NCI-H82 (cell line): ENCODE results near the gene ASB12.

Experiments used
- DNase-seq: peaks from one replicate; lab custom pipeline; 2025; lab: John Stamatoyannopoulos, UW

Gene ASB12, protein sequence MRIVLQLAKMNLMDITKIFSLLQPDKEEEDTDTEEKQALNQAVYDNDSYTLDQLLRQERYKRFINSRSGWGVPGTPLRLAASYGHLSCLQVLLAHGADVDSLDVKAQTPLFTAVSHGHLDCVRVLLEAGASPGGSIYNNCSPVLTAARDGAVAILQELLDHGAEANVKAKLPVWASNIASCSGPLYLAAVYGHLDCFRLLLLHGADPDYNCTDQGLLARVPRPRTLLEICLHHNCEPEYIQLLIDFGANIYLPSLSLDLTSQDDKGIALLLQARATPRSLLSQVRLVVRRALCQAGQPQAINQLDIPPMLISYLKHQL

GRCh38 chrX:64230123-64230970, at the start of gene ASB12:
Gene ASB12, minus strand, starts transcription at chrX:64230607. Its CDS starts 4,957 bp downstream, at chrX:64225650.
- peak; percentile 1 for DNase-seq

- DNase-seq: no peak
Measured at GRCh38 chrX:64265265-64265664, 34.9 kb upstream of the ASB12 start.

GRCh38 chrX:64229154-64229553, 1.3 kb downstream of the ASB12 start:
- DNase-seq: peak; percentile 8

DNA sequence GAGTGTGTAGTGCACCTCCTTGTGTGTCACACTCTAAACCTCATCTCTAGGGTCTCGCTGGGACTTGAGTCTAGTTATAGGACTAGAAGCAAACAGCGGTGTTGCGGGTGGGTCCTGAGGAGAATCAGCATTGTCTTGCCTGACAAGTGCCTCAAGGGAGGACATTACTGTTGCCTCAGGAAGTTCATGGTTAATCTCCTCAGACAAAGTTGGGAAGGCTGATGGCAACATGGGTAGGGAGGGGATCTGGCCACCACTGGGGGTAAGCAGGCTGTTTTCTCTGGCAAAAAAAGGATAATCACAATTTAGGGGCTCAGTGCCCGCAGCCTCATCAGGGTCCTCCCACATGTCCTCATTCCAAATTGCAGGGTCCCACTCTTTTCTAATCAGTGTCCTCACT, 12.4 kb downstream of the ASB12 start:
- no peak for DNase-seq

DNA sequence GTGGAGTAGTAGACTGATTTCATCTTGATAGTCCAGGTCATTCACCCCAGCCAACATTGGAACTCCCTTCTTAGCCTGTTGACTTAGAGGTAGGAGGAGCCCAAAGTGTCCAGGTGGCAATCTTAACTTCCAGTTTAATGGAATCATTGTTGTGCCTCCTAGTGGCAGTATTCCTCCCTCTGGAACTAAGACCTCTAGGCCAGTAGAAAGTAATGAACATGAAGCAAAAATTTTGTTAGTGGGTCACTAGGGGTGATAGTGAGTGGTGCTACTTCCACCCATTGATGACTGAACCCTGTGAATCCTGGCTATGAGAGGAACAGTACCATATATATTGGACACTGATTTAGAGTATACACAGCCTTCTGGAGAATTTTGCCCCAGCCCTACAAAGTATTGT, 16.4 kb downstream of the ASB12 start:
- DNase-seq: peak; percentile 21

DNA sequence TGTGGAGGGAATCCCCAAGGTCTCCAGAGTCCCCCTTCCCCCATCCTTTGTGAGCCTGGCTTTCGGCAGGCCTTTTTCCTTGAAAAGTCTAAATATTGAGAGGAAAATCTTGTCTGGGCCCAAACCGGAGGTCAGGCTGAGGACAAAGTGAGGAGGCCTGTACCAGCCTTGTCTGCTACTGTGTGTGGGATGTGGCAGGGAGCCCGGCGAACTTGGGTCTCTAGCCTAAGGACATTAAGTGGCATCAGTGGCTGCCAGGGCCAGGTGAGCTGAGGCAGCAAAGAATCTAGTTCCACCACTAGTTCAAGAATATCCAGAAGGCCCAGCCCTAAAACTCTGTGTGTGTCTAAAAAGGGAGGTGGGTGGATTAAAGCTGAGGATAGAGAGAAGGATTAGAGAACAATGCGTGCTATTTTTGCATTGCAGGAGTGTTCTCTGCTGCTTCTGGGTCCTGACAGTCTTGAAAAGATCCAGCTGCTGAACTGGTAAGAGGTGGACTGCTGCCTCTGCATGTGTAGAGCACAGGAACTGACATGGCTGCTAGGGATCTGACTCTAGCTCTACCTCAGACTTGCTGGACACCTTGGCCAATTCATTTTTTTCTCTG, 23.7 kb downstream of the ASB12 start:
- peak; percentile 60 for DNase-seq

DNA sequence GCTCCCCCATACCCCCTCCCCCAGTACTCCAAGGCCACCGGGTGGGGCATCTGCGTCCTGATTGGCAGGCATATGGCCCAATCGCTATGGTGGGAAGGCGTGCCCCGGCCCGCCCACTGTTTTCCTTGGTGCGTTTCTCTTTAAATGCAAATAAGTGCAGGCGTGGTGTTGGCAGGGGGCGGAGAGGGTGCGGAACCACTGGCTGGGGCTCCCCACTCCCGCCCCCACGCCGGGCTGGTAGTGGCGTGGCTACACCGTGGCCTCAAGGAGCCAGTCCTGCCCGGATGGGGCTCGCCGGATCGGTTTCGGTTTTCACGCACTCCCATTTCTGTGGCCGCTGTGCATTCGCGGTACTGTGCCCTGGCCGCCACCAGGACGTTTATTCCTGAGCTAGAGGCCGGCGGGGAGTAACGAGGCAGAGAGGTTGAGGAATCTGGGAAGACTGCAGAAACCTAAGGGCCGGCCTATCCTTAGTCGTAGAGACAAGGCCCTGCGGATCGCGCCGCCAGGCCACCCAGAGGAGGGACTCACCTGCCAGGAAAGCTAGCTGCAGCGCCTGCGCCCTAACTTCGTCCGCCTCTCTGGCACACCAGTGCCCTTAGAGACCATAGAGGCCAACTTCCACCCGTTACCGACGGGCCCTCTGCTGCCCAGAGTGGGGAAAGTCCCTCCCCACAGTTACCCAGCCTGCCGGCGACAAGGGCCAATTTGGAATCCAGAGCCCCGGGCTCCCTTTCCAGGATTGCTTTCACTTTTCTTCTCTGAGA, 24.5 kb downstream of the ASB12 start:
- peak; percentile 97 for DNase-seq

- DNase-seq: no peak
Measured at GRCh38 chrX:64205441-64205734, 25.0 kb downstream of the ASB12 start, which contains the start of gene AMER1. Gene AMER1, minus strand, starts transcription at chrX:64205708. Its CDS starts 12,422 bp downstream, at chrX:64193286.

DNA sequence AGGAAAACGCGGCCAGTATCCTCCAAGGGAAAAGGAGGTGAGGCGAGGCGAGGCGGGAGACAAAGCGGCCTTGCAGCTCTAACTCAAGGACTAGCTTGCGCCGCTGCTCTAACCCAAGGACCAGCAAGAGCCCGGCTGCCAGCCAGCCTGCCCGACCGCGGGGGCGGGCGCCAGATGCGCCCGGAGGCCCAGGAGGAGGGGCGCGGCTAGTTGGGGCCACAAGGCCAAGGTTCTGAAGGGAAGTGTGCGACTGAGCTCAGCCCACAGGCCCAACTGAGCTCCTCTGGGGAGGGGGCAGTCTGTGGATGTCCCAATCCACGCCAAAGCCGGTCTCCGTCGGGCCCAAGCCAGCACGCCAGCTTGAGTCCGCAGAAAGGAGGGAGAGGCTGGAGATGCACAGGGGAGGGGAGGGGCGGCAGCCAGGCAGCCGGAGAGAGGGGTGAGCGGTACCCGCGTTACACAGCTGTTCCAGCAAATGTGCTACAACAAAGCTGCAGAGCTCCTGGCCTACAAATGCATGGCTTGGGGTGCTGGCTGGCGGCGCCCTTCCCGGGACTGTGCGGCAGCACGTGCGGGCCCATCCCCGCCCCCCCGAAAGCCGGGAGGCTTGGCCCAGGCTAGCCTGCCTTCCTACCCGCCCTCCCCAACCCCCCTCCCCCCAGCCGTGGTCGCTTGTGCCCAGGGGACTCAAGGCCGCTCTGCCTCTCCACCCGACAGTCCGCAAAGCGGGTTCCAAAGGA, 25.5 kb downstream of the ASB12 start:
- peak; percentile 70 for DNase-seq

DNA sequence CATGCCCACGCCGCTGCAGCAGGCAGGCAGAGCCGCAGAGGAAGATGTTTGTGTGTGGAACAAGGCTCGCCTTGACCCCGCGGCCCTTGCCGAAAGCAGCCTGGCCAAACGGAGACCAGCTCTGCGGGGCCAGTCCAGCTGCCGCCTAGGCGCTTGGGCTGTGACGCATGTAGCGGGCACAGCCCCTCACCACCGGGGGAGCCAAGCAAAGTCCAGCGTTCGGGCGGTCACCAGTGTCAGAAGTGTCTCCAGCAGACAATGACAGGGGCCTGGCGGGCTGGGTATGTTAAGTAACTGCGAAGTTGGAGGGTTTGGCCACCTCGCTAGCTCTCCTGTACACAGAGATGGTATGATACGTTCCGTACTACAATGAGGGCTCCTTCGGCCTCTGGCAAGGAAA, 26.2 kb downstream of the ASB12 start:
- DNase-seq: peak; percentile 16

DNA sequence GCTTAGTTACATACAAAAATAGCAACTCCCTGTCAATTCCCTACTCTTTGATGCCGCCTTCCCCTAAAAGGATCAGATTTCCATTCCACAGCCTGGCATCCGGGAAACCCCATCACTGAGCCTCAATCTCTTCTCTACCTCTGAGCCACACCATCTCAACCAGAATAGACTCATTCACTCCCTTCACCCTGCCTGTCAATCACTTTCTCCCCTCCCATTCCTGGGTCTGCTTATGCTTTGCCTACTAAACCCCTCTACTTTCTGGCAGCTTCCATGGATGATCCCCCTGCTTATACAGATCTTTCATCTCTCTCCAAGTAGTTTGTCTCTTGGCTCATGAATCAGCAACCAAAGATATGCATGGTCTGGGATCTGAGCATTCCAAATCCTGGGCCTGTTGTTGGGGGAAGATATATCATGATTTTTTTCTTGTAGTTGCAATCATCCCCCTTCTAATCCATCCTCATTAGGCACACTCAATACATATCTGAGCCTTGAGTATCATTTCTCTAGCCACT, 27.5 kb downstream of the ASB12 start:
- no peak for DNase-seq

DNA sequence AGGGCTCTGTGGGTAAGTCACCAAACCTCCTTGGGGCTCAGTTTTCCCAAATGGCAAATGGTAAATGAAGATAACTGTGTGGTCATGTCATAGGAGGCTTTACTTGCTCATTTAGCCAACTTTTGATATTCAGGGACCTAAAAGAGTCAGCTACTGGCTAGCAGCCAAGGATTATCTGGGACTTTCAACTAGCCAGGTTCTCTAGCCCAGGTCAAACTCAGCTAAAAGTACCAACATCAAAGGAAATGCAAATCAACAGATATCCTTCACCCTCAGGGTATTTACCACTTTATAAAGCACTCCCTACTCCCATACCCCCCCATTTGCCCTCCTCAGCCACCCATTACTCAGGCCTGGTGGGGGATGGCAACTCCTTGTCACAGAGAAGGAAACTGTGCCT, 32.4 kb downstream of the ASB12 start:
- DNase-seq: no peak

DNA sequence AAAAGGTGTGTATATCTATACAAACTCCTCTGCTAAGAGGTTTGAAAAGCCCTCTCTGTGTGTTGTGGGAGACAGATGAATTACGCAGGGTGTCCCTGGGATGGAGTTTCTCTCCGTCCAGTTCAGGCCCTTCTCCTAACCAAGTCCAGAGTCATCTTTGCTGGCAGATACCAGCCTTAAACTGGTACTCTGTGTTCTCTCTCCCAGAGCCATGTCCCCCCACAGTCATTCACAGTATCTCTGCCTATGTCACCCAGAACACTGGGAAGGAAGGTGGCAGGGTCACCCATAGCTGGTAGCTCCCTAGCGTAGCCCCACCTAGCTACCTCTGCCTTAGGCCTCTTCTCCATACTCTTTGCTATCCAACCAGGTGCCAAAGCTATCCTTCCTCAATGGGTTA, 33.8 kb downstream of the ASB12 start:
- DNase-seq: no peak

GRCh38 chrX:64195862-64196261, 34.5 kb downstream of the ASB12 start:
- DNase-seq: no peak

- DNase-seq: no peak
Measured at GRCh38 chrX:64192673-64193072, 37.7 kb downstream of the ASB12 start.

DNA sequence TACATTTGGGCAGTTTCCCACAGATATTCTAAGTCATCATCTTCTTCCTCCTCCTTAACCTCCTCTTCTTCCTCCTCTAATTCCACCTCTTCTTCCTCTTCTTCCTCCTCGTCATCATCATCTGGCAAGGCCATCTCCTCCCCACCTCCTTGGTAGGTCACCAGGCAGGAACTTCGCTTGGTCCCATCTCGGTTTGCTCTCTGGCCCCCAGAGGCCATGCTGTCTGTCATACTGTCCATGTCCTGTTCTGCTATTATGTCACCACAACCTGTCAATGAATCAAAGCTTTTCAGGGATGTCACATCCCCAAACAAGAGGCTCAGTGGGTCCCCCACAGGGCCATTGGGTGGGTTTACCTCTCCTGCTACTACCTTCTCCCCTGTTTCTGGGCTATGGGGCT, 38.4 kb downstream of the ASB12 start:
- DNase-seq: no peak

DNA sequence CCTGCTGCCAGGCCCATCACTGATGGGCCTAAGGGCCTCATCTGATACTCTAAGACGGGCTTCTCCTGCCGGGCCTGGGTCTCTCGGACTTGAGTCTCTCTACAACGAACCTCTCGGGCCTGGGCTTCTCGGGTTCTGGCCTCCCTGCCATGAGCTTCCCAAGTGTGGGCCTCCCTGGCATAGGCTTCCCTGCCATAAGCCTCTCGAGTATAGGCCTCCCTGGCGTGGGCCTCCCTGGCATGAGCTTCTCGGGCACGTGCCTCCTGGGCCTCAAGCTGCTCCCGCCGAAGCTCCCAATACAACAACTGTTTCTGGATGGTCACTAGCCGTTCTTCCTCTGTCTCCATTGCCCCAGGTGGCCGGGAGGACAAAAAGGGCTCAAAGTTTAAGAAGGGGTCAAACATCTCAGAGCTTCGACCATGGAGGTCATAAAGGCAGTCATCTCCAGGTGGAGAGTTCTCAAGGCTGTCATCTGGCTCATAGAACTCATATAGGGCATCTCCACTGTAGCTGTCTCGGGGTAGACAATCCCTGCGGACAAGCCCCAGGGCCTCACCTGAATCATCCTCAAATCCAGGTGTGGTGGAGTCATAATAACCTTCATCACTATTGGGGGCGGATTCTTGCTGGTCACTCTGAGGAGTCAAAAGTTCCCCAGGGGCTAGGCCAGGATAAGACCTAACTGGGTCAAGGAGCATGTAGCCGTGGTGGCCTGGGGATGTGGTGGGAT, 39.0 kb downstream of the ASB12 start:
- no peak for DNase-seq

- DNase-seq: no peak
Measured at GRCh38 chrX:64190136-64190740, 40.2 kb downstream of the ASB12 start.

- DNase-seq: peak; percentile 20
Measured at GRCh38 chrX:64188901-64189300, 41.5 kb downstream of the ASB12 start.

DNA sequence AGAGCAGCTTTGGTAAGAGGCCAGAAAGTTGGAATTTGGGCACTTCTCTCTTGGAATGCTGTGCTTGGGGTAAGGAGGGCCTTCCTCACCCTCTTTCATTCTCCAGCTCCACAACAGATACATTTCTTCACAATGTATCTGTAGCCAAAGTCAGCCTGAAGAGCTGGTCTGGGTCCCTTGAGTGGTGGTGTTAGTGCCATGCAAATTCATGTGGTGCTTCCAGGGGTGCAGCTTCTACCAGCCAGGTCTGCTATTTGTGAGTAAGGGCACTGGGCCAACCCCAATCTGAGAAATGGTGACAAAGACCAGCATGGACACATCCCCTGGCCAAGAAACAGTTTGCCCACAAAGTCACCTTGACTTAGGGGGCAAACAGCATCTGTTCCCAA, 42.7 kb downstream of the ASB12 start:
- no peak for DNase-seq
